ENCODE measurements around the gene SLAMF8. TPM values are rescaled to one million over a fixed set of nuclear protein-coding genes. Genes with fewer than 3 reads are reported as not detected.

The SLAMF8 gene
- total RNA-seq, 1 donor from 2014 or later: 3.6 TPM

DNA sequence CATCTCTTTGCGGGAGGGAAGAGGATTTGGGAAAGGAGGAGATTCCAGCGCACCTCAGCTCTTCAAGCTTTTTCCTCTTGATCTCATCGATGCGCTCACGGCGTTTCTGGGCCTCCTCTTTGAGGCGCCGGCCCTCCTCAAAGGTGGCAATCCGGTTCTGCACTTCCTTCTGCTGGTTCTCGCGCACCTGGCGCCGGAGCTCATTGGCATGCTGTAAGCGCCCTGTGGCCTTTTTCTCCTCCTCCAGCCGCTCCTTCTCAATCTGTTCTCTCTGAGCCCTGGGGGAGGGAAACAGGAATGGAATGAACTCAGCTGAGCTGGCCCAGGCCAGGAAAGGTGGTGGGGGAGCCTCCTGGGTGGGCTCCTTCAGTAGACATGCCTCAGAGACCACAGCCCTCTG lies 46.2 kb downstream of the SLAMF8 start:
- DNase-seq (ENCODE audit: low spot score): no peak

DNA sequence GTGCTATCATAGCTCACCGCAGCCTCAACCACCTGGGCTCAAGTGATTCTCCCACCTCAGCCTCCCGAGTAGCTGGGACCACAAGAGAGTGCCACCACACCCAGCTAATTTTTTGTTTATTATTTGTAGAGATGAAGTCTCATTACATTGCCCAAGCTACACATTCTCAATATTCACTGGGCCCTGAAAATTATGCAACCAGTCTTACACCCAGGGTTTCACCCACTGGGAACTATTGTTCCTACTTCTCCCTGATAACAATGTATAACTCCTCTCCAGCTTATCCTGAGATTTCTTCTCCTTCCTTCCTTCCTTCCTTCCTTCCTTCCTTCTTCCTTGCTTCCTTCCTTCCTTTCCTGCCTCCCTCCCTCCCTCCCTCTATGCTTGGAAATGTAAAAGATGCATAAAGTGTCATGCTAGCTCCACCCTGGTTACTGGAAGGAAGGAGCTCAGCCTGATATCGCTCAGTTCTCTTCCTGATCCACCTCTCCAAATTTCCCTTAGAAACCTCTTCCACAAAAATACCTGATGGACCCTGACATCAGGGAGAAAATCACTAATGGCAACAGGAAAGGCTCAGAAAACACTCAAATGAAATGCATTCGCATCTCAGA lies 47.0 kb downstream of the SLAMF8 start:
- no peak for DNase-seq (ENCODE audit: low spot score)

DNA sequence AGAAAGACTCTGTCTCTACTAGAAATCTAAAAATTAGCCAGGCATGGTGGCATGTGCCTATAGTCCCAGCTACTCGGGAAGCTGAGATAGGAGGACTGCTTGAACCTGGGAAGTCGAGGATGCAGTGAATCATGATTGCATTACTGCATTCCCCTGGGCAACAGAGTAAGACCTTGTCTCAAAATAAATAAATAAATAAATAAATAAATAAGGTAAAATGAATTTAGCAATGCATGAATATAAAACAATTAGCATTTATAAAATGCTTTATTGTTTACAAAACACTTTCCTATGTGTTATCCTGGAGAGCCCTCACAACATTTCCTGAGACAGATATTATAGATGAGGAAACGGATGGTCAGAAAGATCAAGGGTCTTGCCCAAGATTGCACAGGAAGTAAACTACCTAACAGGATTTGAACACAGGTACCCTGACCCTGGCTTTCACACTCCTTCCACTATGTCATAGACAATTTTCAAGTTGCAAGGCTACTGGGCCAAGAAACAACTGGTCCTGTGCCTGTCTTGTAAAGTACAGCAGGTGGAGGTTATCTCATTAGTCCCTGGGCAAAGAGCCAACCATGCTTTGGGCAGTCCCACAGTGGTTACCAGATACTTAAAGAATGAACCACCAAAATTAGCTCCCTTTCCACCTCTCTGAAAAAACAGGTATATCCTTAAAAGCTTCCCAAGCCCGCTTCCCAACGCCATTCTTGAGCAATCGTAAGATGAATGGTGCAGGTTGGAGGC lies 51.2 kb downstream of the SLAMF8 start:
- no peak for DNase-seq (ENCODE audit: low spot score)

DNA sequence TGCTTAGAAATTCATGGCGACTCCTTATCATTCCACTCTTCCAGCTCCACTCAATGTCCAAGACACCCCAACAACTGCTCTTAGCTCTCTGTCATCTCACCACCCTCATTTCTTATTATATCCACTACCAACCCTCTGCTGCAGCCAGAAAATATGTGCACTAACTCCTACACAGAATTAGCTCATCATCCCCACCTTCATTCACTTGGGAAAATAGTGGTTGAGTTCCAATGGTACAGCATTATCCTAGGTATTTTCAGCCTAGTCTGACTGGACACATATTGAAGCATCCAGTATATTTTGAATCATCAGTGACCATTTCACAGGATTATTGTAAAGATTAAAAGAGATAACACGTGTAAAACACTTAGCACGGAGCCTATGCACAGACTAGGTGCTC lies 52.5 kb downstream of the SLAMF8 start:
- no peak for DNase-seq (ENCODE audit: low spot score)

DNA sequence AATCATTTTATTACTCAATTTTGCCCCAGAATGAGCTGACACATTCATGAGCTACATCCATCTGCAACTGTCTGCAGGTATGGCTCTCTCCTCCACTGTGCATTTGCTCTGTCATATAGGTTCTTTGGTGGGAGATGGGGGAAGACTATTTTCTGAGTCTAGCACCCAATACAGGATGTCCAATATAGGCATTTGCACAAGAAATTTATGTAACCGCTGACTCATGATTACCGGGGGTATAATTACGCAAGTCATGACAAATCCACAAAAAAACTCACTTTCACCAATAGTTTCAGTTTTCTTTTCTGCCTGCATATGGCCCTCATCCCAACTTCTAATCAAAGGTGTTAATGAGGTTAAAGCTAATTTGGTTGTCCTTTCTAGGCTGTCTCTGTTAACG lies 53.3 kb downstream of the SLAMF8 start:
- DNase-seq (ENCODE audit: low spot score): no peak

DNA sequence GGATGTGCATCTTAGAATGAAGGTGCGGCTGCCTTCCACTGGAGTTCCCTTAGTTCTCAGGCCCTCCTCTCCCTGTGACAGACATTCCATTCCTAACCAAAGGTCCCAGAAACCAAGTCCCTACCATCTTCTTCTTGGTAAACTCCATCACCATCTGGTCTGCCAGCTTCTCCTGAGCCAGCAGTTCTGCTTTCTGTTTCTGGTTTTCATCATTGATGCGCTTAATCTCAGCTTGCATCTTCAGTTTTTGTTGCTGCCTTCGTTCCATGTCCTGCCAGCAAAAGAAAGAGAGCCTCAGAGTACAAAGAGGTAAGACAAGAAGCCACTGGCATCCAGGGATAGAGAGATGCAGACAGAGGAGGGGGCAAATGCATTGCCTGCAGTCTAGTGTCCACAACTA lies 53.8 kb downstream of the SLAMF8 start:
- DNase-seq (ENCODE audit: low spot score): no peak

DNA sequence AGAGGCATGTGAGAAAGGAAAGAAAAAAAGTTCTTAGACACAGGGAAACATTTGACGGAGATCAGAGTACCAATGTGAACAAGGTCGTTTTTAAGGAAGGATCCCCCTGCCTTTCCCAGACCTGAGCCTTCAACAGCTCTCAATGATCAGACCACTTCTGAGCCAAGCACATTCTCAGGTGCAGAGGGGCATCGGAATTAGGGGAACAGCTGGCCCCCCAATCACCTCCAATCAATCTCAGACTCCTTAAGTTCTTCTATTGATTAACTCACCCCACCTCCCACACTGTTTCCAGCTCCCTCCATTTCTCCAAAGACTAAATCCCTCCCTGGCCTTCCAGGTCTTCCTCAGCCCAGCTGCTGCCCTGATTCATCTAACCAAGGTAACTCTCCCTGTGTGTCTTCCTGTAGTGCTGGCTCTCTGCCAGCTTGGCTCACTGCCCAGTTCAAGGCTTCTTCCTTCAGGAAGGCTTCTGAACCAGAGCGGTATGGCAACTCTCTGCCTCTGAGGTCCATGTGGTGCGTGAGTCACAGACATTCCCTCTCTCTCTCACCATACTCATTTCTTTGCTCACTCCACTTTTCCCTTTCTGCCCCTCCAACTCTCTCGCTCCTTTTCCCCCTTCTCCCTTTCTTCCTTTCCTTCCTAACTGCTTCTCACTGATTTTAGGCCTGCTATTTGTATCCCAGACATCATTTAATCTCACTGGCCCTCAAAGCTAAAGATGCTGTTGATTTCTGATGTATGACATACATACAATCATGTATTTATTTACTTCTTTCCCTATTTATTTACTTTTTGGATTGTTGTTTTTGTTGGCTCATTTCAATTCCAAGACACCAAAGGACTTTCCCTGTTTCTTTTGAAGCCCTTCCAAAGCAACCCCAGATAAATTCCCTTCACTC lies 55.2 kb downstream of the SLAMF8 start:
- DNase-seq (ENCODE audit: low spot score): peak; percentile 94

DNA sequence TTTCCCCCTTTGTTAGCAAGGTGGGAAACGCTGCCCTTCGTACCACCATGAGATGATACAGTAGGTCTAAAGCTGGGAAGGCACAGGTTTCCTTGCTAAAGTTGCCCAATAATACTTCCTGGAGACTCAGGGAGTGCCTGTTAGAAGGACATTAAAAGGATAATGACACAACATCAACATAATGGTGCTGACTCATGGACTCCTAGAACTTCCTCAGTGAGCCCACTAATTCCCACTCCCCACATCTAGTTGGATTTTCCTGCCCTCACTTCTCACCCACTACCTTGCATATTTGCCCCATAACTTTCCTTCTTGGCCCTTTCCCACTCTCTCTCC lies 55.8 kb downstream of the SLAMF8 start:
- DNase-seq (ENCODE audit: low spot score): no peak

DNA sequence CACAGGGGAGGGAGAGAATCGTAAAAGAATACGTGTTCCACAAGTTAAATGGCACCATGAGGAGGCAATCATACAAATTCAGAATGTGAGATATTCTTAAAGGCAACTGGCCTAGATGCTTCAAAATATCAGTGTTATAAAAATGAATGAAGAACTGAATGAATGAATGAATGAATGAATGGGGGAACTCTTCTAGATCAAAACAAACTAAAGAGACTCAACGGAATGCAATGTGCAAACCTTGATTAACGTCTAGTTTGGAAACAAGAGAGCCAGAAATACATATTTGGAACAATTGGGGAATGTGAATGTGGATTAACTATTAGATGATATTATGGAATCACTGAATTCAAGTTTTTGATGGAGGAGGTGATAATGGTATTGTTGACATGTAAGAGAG lies 56.5 kb downstream of the SLAMF8 start:
- no peak for DNase-seq (ENCODE audit: low spot score)

DNA sequence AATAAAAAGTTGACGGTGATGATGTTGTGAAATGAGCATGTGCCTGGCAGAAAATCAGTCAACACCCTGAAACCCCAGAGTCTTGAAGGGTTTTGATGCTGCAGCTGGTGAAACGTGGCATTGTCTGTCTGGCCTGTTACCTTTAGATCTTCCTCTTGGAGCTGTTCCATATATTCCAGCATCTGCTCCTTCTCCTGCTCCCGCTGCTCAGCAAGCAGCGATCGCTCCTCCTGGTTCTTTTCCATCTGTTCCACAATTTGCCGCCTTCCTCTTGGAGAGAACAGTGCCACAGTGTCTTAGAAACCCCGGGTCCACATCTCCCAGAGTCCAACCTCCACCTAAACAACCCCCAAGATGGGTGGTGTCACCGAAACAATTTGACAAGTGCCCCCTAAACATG lies 57.6 kb downstream of the SLAMF8 start:
- DNase-seq (ENCODE audit: low spot score): no peak

Other genes with a start within 250 kb of the SLAMF8 start
- gene APCS, start 239.0 kb upstream of the SLAMF8 start, total RNA-seq: not detected
- 1.1 TPM for gene CRP, start 112.3 kb upstream of the SLAMF8 start, total RNA-seq
- gene DUSP23, start 45.9 kb upstream of the SLAMF8 start, total RNA-seq: 47.5 TPM
- gene FCRL6, start 24.5 kb upstream of the SLAMF8 start, total RNA-seq: 0.49 TPM
- gene VSIG8, start 35.8 kb downstream of the SLAMF8 start, total RNA-seq: not detected
- 1.6 TPM for gene CFAP45, start 73.3 kb downstream of the SLAMF8 start, total RNA-seq
- gene TAGLN2, start 98.6 kb downstream of the SLAMF8 start, total RNA-seq: 322 TPM
- gene IGSF9, start 118.7 kb downstream of the SLAMF8 start, total RNA-seq: 13.8 TPM
- gene SLAMF9, start 127.4 kb downstream of the SLAMF8 start, total RNA-seq: not detected
- 11.1 TPM for gene PIGM, start 205.1 kb downstream of the SLAMF8 start, total RNA-seq
- gene KCNJ10, start 243.3 kb downstream of the SLAMF8 start, total RNA-seq: not detected